AG20443 (cell line): ENCODE results near the gene MKI67.

Experiments
- DNase-seq: peaks from one replicate; pipeline ENCODE4 v3.0.0; 2012; ENCODE audit warnings: low spot score, mixed read lengths

The MKI67 gene

DNA sequence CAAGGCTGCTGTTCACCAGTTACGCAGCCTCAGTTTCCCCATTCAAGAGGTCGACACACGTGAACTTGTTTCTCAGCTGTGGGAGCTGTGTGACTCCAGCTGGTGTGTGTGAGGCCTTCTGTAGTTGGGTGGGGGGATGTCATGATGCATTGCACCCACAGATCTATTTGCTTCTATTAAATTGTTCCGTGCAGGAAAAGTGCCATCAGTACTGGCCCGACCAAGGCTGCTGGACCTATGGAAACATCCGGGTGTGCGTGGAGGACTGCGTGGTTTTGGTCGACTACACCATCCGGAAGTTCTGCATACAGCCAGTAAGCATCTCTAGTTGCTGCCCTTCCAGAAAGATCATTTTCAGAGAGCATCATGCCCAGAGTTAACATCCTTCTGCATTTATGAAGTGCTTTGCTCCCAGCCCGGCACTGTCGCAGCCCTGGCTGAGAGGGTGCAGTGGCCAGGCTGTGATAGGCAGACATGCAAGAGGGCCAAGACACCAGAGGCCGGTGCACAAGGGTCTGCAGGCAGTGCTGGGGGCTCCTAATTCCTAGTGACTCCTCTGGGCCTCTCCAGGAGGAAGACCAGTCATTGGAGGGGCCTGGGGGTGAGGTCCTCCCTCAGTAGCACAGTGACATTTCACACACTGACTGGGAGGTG is 60.2 kb downstream of the MKI67 start:
- DNase-seq, result no peak

DNA sequence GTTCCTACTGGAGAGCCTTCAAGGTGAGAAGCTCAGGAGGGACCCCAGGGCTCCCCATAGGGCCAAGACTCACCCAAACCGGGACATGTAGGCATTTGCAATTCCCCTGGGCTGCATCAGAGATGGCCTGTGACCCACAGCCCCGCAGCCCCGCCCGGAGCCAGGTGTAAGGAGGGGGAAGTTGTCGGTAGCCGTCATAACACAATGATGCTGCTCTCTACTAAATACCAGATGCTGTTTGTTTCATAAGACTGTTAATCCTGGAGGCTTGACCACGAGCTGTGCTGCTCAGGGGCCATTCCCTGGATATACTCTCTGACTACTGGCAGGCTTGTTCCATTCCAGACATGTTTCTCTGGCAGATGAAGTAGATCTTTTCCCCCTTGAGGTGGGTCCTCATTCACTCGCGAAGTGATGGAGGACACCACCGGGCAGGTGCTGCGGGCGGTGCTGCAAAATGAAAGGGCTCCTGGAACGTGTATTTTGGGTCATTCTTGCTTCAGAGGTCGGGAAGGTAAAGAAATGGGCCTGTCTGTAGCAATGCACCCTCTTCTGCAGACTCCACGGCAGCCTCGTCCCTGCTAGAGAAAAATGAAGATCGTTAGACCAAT is 61.1 kb downstream of the MKI67 start:
- DNase-seq, result peak; percentile 45

DNA sequence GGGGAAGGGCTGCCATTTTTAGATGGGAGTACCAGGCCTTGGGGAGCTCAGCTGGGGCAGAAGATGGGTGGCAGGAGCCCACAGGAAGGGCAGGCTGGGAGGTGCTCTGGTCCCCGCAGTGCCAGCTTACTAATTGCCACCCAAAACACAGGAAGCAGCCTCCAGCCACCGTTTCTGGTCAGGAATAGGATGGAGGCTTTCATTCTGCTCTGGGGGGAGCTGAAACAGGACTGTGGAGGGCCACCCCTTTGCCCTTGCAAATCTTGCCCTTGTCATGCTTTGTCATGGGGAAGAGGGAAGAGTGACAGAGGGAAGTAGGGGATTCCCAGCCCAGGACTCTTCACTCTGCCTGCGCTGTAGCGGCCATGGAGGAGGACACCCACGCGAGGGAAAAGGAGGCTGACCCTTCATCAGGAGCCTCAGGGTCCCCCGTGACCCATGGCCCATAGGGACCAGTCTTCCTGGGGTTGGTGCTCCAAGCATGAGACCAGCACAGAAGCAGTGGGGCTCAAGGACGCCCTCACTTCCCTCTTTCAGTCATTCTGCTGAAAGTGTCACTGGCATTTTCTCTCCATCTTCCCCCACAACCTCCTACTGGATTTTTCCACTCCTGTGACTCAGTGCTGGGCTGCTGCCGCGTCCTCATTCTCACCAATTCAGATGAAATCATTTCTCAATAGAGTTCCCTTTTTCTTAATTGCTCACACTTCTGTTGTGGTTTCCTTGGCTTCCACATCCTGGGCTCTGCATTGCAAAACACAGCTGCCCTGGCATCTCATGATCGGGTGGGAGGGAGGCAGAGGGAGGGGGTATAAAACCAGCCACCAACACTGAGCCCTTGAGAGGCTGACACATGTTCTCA is 61.9 kb downstream of the MKI67 start:
- peak; percentile 78 for DNase-seq

DNA sequence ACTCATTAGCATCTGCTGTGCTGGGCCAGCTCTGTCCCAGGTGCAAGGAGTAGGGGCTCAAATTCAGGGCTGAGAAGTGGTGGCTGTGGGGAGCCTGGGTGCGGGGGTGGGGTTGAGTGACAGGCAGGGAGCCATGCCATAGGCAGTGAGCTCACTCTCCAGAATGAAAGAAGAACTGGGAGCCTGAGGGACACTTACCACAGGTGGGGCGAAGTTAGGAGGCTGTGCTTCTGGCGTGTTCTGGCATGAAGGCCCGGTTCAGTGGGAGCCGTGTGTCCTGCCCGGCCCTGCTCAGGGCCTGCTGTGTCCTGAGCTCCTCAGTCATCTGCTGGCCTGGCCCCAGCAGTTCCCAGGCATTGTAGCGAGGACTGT is 62.5 kb downstream of the MKI67 start:
- no peak for DNase-seq

DNA sequence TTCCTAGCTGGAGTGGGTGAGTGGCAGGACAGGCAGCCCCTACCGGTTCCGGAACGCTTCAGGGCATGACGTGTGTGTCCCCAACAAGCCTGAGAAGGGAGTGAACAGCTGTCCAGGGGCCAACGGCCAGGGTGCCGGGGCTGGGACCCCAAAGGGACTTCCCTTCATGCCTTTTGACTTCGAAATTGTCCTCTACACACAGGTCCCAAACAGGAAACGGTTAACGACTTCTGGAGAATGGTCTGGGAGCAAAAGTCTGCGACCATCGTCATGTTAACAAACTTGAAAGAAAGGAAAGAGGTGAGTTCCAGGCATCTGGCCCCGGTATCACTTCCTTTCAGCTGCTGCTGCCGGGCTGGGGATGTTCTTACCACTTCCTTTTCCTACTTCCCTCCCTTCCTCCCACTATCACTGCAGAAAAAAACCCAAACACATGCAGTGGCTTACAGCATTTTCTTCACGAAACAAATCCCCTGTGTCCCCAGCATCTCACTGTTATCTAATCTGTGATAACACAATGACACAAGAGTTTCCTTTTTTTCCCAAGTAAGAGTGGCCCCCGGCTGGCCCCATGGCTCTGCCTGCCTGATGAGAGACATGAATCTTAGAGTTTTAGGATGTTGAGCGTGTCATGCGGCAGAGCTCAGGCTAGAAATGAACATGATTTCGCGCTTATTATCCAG is 63.2 kb downstream of the MKI67 start:
- no peak for DNase-seq

DNA sequence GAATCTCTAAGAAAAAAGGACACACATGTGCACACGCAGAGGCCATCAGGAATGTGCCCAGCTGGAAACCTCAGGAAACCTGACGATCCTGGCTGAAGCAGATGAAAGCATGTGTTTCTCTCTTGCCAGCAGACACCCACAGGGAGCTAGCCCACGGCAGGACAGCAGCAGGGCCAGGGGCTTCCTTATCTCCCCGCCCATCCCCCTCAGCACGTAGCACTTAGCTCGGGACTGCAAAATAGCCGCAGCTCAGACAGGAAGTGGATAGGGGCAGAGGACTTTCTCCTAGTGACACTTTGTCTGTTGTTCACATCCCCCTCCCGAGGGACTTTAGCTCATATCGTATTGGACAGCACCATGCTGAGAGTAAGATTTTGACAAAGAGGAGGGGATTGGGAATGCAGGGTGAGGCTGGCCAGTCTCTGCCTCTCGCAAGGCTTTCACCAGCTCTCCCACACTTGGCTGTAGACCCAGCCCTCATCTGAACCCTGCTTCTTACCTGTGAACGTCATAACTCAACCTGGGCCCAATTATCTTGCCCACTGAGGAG is 63.8 kb downstream of the MKI67 start:
- DNase-seq, result no peak

DNA sequence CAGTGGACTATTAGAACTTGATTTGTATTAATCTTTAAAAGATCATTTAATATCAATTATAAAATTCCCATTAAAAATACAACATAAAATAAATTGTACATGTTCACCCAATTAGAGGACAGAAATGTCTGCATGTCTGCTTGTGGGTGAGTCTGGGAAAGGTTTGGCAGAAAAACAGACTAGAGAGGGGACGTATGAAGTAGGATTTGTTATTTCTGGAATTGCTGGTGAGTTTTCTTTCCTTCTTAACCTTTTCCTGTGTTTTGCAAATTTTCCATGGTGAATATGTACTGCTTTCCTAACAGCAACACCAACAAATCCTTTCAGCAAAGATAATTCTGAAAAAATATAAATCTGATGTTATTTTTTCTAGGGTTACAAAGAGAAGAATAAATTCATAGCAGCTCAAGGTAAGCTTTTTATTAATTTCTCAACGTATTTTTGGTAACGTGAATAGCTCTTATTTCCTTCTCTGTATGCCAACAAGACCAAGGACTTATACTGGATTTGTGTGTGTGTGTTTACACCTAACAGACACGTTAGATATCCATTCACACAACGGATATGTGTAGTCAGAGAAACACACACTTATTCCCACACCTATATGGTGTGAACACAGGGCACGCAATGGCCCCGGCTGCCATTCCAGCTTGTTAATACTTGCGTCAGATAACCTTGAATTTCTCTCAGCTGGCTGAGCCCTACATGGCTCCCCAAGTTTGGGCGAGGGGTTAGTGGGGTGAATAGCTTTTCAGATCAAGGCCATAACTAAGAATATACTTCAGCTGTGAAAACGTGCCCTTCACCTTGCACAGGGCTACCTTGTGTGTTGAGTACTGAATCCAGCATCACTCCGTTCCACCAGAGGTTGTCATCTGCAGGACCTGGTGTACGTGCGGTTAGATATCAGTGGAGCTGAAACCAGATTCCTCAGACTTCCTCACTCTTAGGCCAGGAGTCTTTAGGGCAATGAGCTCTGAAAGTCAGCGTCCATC is 64.6 kb downstream of the MKI67 start:
- no peak for DNase-seq

DNA sequence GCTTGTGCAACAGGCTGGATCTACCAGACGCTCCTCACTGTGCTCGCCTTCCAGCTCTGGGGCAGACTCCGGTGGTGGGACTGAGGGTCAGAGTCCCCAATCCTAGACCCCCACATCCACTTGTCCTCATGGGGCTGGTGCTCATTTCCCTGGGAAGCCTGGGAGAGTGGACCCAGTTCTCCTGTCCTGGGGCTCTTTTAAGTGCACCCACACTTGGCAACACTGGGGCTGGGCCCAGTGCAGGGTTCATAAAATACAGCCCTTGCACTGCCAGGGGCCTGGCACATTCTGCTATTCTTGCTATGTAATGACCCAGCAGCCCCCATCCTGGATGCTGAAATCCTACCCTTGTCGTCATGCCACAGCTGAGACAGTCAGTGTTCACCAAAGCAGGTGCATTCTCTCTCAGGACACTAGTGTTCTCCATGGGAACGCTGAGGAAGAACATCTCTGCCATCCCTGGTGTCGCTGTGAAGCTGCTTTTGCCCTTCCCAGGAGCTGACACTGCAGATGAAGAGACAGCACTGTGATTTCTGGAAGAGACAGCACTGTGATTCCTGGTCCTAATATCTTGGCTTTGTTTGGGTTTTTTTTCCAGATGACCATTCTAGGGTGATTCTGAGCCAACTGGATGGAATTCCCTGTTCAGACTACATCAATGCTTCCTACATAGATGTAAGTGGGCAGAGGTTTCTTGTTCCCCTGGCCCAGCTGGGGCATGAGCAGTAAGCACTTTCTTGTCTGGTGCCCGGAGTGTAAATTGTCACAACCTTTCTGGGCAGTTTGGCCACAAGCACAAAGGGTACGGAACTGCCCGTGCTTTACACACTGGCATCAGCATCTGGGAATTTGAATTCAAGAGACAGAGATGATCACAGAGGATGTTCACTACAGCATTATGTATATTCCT is 65.6 kb downstream of the MKI67 start:
- DNase-seq, result no peak

DNA sequence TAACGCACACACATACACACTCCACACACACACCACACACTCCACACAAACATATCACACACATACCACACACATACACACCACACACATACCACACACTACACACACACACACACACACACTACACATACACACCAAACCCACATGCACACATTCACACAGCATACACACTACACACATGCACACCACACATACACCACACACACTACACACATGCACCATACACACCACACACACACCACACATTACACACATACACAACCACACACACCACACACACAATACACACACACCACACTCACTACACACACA is 66.3 kb downstream of the MKI67 start:
- DNase-seq, result no peak

DNA sequence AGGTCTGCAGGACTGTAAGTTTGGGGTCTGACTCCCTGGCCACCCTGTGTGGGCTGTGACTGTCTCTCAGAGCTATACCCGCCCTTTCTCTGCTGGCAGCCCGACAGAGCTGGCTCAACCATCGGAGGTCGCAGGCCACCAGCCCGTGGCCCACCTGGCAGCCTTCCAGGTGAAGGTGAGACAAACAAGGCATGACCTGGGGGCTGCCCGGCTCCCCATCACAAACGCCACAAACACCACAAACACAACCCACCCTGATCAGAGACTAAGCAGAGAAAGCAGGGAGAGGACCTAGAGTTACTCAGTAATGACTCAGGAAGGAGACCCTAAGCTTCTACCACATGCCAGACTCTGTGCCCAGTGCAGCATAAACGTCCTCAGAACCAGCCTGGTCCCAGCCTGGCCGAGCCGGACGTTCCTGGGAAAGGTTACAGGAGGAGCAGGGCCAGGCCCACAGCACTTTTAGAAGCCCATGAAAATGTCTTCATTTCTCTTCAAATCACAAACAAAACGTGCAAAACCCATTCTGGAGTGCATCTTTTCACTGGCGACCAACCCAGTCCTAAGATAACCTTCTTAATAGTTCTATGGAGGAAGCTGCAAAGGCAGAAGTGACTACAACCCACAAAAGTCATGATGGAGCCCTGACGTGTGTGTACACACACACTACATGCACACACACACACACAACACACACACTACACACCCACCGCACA is 66.8 kb downstream of the MKI67 start:
- DNase-seq, result no peak

DNA sequence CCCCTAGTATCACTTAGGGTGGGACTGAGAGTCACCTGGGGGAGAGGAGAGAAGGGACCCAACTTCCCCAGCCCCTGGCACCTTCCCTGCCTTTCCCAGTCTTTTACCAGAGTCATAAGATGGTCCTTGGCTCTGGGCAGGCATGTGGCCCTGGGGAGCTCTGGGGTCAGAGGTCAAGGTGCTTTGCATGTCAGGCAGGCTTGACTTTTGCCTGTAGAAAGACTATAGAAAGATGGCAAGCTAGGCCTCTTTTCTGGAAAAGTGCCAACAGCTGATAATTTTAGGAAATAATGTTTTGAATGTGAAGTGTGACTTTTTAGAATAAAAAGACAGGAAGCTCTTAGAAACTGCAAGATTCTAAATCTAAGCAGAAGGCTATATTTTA is 67.5 kb downstream of the MKI67 start:
- DNase-seq, result no peak

DNA sequence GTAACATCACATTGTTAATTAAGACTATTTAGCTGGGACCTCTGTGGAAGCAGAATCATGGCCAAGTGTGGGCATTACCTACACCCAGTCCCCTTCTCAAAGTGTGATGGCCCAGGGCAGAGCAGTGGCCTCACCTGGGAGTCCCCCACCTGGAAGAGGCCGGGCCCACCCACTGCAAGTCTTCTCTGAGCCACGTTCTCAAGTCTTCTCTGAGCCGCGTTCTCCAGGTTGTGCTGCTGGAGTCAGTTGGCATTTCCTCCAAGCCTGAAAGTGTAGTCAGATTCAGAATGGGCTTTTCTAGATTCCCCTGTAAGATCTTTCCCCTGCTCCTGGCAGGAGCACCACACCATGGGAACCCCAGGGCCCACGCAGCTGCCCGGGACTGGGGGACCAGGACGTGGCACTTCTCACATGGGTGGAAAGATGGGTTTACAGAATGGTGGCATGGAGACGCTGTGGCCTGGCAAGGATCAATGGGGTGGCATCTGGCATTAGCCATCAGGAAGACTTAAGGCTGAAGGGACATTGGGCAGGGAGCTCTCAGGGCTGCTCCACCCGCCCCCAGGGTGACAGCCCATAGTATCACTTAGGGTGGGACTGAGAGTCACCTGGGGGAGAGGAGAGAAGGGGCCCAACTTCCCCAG is 68.0 kb downstream of the MKI67 start:
- DNase-seq, result no peak

DNA sequence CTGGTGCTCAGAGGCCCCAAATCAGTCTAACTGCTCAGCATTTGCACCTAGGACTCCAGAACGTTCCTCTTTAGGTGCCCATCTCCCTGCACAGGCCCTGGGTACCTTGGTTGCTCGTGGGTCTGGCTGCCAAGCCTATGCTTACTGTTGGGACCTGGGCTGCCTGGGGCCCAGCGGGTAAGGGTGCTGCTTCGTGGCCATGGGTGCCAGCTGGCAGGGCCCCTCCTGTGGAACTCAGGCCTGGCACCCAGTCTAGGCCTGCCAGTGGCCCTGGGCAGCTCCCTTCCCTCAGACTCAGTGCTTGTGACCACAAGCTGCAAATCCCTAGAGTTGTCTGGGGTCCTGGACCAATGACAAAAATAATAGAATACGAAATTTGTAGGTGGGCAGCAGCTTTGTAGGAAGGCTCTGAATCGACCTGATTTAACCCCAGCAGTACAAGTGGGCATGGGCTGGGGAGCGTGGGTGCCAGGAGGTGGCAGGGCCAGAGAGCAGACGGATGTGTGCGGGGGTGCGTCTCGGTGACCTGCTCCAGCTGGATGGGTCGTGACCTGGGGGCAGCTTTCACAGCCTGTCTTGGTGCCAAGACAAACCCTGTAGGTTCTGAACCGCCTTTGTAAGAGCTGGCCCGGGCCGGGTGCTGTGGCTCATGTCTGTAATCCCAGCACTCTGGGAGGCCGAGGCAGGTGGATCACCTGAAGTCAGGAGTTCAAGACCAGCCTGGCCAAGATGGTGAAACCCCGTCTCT is 69.7 kb downstream of the MKI67 start:
- DNase-seq, result no peak

DNA sequence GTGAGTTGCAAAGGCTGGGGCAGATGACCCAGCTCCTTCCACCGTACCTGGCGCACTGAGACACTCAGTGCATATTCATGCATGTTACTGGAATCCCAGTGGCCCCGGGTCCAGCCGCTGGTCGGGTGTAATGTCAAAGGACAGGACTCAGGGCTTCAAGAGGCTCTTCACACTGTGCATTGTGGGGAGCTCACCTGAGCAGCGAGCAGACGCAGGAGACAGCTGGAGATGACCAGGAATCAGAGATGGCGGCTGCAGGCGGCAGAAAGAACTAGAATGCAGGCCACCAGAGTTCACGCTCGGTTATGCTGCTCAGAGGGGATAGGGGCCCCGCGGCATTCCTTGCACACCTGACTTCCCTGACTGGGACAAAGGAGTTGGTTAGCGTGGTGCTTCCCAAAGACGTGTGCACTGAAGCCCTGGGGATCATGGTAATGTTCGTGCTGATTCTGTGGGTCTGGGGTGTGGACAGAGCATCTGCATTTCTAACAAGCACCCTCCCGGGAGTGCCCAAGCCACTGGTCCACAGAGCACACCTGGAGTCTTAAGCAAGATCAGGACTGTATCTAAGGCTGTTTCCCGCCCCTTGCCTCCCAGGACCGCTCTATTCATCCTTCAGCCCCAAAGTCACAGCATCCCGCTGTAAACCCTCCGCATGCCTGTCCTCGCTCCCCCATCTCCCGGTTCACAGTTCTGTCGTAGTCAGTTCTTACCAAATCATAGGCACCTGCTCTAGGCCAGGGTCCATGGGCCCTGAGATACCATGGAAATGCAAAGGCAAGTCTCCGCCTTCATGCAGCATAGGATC is 71.0 kb downstream of the MKI67 start:
- DNase-seq, result no peak

DNA sequence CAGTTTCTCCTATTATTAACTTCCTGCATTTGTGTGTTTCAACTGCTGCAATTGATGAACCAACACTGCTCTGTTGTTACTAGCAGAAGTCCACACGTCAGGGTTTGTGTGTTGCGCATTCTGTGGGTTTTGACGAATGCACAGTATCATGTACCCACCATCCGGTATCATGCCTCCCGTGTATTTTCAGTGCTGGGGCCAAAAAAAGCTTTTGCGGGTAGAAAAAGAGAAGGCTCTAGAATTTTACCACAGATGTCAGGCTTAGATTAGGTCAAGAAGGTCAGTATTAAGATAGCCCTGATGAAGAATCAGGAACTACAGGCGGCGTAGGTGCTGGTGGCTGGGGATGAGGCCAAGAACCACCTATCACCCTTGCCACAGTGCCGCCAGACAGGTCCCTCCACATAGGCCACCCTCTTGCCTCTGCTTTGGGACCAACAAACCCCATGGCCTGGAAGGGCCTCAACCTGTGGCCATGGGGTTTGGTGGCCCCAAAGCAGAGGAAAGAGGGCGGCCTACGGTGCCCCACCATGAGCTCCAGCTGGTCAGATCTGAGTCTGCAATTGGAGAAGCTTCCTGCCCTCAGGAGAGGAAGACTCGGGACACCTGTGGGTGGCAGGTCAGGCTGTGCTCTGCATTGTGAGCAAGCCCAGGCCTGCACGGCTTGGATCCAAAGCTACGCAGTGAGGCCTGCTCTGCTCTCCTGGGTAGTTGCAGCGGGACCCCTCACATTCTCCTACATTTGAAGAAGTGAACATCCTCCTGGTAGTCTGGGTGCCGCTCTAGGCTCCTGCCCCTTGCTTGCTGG is 71.9 kb downstream of the MKI67 start:
- DNase-seq, result no peak

DNA sequence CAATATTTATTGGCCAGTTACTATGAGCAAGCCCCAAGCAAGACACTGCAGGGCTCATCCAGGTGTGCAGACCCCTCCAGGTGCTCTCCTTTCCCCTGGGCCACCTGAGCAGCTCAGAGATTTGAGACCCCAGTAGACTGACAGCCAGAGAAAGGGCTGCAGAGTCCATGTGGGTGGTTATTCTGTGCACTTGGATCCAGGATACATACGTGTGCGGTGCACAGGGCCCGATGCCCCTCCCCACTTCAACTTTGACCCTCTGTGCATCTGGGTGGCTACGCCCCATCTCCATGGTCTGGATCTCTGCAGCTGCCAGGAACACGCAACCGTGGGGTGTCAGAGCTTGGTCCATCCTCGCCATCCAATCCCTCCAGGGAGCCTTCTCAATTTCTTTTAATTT is 72.9 kb downstream of the MKI67 start:
- DNase-seq, result no peak

DNA sequence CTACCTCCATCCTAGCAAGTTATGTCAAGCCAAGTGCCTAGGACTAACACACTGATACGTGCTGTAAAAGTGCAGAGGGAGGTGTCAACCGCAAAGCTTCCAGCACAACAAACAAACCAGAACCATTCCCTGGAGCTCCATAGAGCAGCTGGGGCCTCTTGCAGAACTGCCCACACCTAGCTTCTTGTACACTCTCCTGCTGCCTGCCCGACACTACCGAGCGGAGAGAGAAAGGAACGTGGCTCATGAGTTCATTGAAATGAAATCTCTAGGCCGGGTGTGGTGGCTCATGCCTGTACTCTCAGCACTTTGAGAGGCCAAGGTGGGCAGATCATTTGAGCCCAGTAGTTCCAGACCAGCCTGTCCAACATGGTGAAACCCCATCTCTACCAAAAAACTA is 73.5 kb downstream of the MKI67 start:
- no peak for DNase-seq
